HCT116 (cell line): ENCODE results near the gene UBE2E3. TPM values are rescaled to one million over a fixed set of nuclear protein-coding genes. Genes with fewer than 3 reads are reported as not detected.

Experiments used
- ATAC-seq: fragments of 200-7000 bp; cut with Tn5 transposase; 2 replicates; pipeline ENCODE4 v1.9.1; 2020; ENCODE audit warnings: mild to moderate bottlenecking, moderate library complexity
- BruUV-seq: library from RNA; stranded (reverse); fragments of 400-500 nt; replicated peaks from 2 replicates; lab custom pipeline; 2021; lab: Mats Ljungman, UMichigan
- CTCF ChIA-PET: fragments of 300-600 bp; sonication (Branson Sonifier 250); formaldehyde crosslinking; loops from one replicate; lab custom pipeline; 2021; ENCODE audit warnings: antibody characterized with exemption; lab: Charles Lee
- POLR2A ChIA-PET: fragments of 300-600, 350-600 bp; sonication (Branson Sonifier 250); formaldehyde crosslinking; loops from one replicate; lab custom pipeline; 2021; ENCODE audit warnings: antibody characterized with exemption; lab: Charles Lee
- RAD21 ChIA-PET, 2 experiments: fragments of 300-600 bp; sonication (Branson Sonifier 250); formaldehyde crosslinking; loops; one replicate each; lab custom pipeline; 2023; ENCODE audit warnings: low total read pairs in 2 of 2; ENCODE audit not compliant: uncharacterized antibody in 2 of 2, unreplicated experiment in 2 of 2, low non-redundant PET in 1 of 2; lab: Charles Lee
- DNase-seq: peaks from one replicate; pipeline ENCODE4 v3.0.0-alpha.2; 2010; ENCODE audit warnings: low read depth, low spot score
- H2AFZ ChIP-seq: fragments of 200-600 bp; shearing (Covaris generic), sonication (generic); 2 replicates; pipeline ENCODE4 v1.6.1; 2017; ENCODE audit warnings: low read depth, mixed run types, mixed read lengths, antibody characterized with exemption, low read length; ENCODE audit not compliant: poor library complexity, severe bottlenecking
- H3K27ac ChIP-seq: 2 replicates; pipeline ENCODE4 v1.5.1; 2012; ENCODE audit warnings: low read depth, low read length
- H3K27me3 ChIP-seq: fragments of 200-600 bp; sonication (generic); 2 replicates; pipeline ENCODE4 v1.6.1; 2016; ENCODE audit warnings: mixed run types, low read length, mixed read lengths; ENCODE audit not compliant: insufficient read depth
- H3K36me3 ChIP-seq, 2 experiments: fragments of 200-500 bp in 1 of 2; fragments of 200-600 bp in 1 of 2; sonication (Bioruptor generic) in 1 of 2; sonication (generic) in 1 of 2; 2 replicates each; pipeline versions ENCODE4 v1.5.1 to v1.6.1; 2014 to 2016; ENCODE audit warnings: low read length in 2 of 2, inconsistent platforms in 1 of 2, mixed read lengths in 1 of 2, mixed run types in 1 of 2; ENCODE audit not compliant: insufficient read depth in 2 of 2, control insufficient read depth in 1 of 2
- H3K4me1 ChIP-seq, 2 experiments: fragments of 200-600 bp in 1 of 2; sonication (generic) in 1 of 2; 2 replicates each; pipeline versions ENCODE4 v1.5.1 to v1.6.1; 2012 to 2017; ENCODE audit warnings: low read length in 2 of 2, inconsistent platforms in 1 of 2, mild to moderate bottlenecking in 1 of 2, mixed read lengths in 1 of 2, mixed run types in 1 of 2, moderate library complexity in 1 of 2; ENCODE audit not compliant: insufficient read depth in 2 of 2, control insufficient read depth in 1 of 2
- H3K4me2 ChIP-seq: fragments of 200-600 bp; sonication (generic); 2 replicates; pipeline ENCODE4 v1.6.1; 2017; ENCODE audit warnings: mixed run types, low read length, mixed read lengths
- H3K4me3 ChIP-seq, 2 experiments: fragments of 200-600 bp in 1 of 2; sonication (generic) in 1 of 2; replicated peaks in 1 of 2; 2 replicates each; pipeline ENCODE4 v1.5.1; 2011 to 2016; ENCODE audit warnings: low read length in 2 of 2, control low read depth in 1 of 2, low read depth in 1 of 2, mild to moderate bottlenecking in 1 of 2, mixed read lengths in 1 of 2, mixed run types in 1 of 2
- H3K79me2 ChIP-seq: fragments of 200-600 bp; sonication (generic); 2 replicates; pipeline ENCODE4 v1.6.1; 2017; ENCODE audit warnings: mild to moderate bottlenecking, mixed run types, low read length, moderate library complexity, mixed read lengths; ENCODE audit not compliant: insufficient read depth
- H3K9ac ChIP-seq: fragments of 200-600 bp; sonication (generic); 2 replicates; pipeline ENCODE4 v1.6.1; 2016; ENCODE audit warnings: low read length, mixed read lengths
- H3K9me2 ChIP-seq: fragments of 200-600 bp; sonication (generic), shearing (Covaris generic); 2 replicates; pipeline ENCODE4 v1.6.1; 2017; ENCODE audit warnings: mixed run types, mild to moderate bottlenecking, moderate library complexity; ENCODE audit not compliant: insufficient read depth
- H3K9me3 ChIP-seq, 2 experiments: fragments of 200-500 bp in 1 of 2; fragments of 200-600 bp in 1 of 2; sonication (Bioruptor generic) in 1 of 2; sonication (generic) in 1 of 2; 2 replicates each; pipeline ENCODE4 v1.6.1; 2014 to 2017; ENCODE audit warnings: low read length in 2 of 2, mixed read lengths in 2 of 2, inconsistent platforms in 1 of 2, low read depth in 1 of 2, mild to moderate bottlenecking in 1 of 2, mixed run types in 1 of 2, moderate library complexity in 1 of 2; ENCODE audit not compliant: control insufficient read depth in 1 of 2, insufficient read depth in 1 of 2
- H4K20me1 ChIP-seq: fragments of 200-600 bp; sonication (generic), shearing (Covaris generic); 2 replicates; pipeline ENCODE4 v1.6.1; 2017; ENCODE audit warnings: mixed run types, mild to moderate bottlenecking, moderate library complexity; ENCODE audit not compliant: insufficient read depth
- ATF3 ChIP-seq: IDR thresholded peaks from 2 replicates; pipeline ENCODE4 v1.6.1; 2012
- ELF1 ChIP-seq: IDR thresholded peaks from 2 replicates; pipeline ENCODE4 v1.6.1; 2012; ENCODE audit warnings: low read depth, borderline replicate concordance
- EZH2 ChIP-seq: fragments of 200-600 bp; sonication (generic); IDR thresholded peaks from 2 replicates; pipeline ENCODE4 v1.6.1; 2017; ENCODE audit warnings: antibody characterized with exemption, mixed run types
- POLR2A ChIP-seq: IDR thresholded peaks from 2 replicates; pipeline ENCODE4 v1.7.0; 2011; ENCODE audit warnings: borderline replicate concordance; ENCODE audit not compliant: insufficient read depth, insufficient read length; ENCODE audit errors: extremely low read depth
- REST ChIP-seq: IDR thresholded peaks from 2 replicates; pipeline ENCODE4 v1.6.1; 2012; ENCODE audit warnings: low read depth
- SIN3A ChIP-seq: IDR thresholded peaks from 2 replicates; pipeline ENCODE4 v1.6.1; 2012; ENCODE audit warnings: low read depth
- YY1 ChIP-seq: IDR thresholded peaks from 2 replicates; pipeline ENCODE4 v1.6.1; 2011; ENCODE audit warnings: low read length, low read depth, moderate library complexity, mild to moderate bottlenecking; ENCODE audit not compliant: insufficient replicate concordance; ENCODE audit errors: extremely low read depth
- ZBTB33 ChIP-seq: IDR thresholded peaks from 2 replicates; pipeline ENCODE4 v1.6.1; 2011; ENCODE audit warnings: mild to moderate bottlenecking, low read length, moderate library complexity; ENCODE audit not compliant: insufficient replicate concordance; ENCODE audit errors: extremely low read depth
- ZFX ChIP-seq: fragments of 450-650 bp; IDR thresholded peaks from 2 replicates; pipeline ENCODE4 v1.6.1; 2017
- ZNF274 ChIP-seq: fragments of 200-500 bp; sonication (Bioruptor generic); IDR thresholded peaks from 2 replicates; pipeline ENCODE4 v1.6.1; 2014; ENCODE audit warnings: mild to moderate bottlenecking, low read depth, low read length, inconsistent platforms
- intact Hi-C: fragments of 100-400 bp; cut with micrococcal nuclease; formaldehyde crosslinking; loops from 2 replicates; pipeline ENCODE4 v1.10.0; 2022
- total RNA-seq: library from RNA; stranded (reverse); gene quantifications from one replicate; pipeline ENCODE4 v1.2.1, GENCODE V29; 2021; ENCODE audit not compliant: unreplicated experiment

Gene UBE2E3
- total RNA-seq, 1 experiment from 2014 or later, result 64.2 TPM

- no peak overlapping the region for H2AFZ ChIP-seq
- ChIA-PET CTCF (no interaction called here), RAD21 (no interaction called here), POLR2A (no interaction called here)
- H3K9me3 ChIP-seq, result no peaks in the 10 kb centered on the region
- no peaks in the 10 kb centered on the region for H3K79me2 ChIP-seq
- no peaks in the 10 kb centered on the region for H3K27me3 ChIP-seq
- H3K4me2 ChIP-seq, result no peak overlapping the region
- no peak for DNase-seq
- H3K9ac ChIP-seq, result no peak overlapping the region
- no peaks in the 10 kb centered on the region for H4K20me1 ChIP-seq
- H3K4me1 ChIP-seq, result no peaks in the 10 kb centered on the region
- H3K4me3 ChIP-seq, result no peak overlapping the region
- H3K36me3 ChIP-seq, result no peaks in the 10 kb centered on the region
- no TSS peak for BruUV-seq
- TF ChIP-seq EZH2 (no peak), SIN3A (no peak), ZFX (no peak), ZNF274 (no peak), POLR2A (no peak), REST (no peak), YY1 (no peak), ATF3 (no peak), ZBTB33 (no peak), ELF1 (no peak)
- no peak overlapping the region for H3K27ac ChIP-seq
- no peaks in the 10 kb centered on the region for H3K9me2 ChIP-seq
- intact Hi-C loops, result no loop called here
- no peak for ATAC-seq
These were observed 27.6 kb upstream of the UBE2E3 start for GRCh38 chr2:180952731-180953336.
